ENCODE measurements around the gene SPAG9.
A peak's percentile ranks its signal among the peaks of the same experiment; 100 is the strongest.

SPAG9 gene, protein sequence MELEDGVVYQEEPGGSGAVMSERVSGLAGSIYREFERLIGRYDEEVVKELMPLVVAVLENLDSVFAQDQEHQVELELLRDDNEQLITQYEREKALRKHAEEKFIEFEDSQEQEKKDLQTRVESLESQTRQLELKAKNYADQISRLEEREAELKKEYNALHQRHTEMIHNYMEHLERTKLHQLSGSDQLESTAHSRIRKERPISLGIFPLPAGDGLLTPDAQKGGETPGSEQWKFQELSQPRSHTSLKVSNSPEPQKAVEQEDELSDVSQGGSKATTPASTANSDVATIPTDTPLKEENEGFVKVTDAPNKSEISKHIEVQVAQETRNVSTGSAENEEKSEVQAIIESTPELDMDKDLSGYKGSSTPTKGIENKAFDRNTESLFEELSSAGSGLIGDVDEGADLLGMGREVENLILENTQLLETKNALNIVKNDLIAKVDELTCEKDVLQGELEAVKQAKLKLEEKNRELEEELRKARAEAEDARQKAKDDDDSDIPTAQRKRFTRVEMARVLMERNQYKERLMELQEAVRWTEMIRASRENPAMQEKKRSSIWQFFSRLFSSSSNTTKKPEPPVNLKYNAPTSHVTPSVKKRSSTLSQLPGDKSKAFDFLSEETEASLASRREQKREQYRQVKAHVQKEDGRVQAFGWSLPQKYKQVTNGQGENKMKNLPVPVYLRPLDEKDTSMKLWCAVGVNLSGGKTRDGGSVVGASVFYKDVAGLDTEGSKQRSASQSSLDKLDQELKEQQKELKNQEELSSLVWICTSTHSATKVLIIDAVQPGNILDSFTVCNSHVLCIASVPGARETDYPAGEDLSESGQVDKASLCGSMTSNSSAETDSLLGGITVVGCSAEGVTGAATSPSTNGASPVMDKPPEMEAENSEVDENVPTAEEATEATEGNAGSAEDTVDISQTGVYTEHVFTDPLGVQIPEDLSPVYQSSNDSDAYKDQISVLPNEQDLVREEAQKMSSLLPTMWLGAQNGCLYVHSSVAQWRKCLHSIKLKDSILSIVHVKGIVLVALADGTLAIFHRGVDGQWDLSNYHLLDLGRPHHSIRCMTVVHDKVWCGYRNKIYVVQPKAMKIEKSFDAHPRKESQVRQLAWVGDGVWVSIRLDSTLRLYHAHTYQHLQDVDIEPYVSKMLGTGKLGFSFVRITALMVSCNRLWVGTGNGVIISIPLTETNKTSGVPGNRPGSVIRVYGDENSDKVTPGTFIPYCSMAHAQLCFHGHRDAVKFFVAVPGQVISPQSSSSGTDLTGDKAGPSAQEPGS (N-terminal part only)

GRCh38 chr17:51120739-51121619 lies at the start of gene SPAG9:
Gene SPAG9 (minus strand): TSS chr17:51120868. CDS start chr17:51120656, 212 bp downstream.
- DNase-seq: peak; percentile 89 to 90

DNA sequence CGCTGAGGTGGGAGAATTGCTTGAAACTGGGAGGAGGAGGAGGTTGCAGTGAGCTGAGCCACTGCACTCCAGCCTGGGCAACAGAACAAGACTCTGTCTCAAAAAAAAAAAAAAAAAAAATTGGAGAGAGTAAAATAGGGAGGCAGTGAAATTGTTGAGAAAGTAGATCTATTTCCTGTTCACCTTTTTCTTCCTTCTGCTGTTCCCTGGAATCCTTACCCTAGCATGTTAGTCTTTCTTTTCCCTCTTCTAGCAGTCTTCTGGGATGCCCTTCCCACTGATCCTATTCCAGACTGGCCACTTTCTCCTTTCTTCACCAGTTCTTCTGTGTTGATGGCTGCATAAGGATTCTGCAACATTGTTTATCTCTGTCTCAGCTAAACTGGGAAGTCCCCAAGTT lies 48.7 kb upstream of the SPAG9 start:
- no peak for DNase-seq

GRCh38 chr17:51166987-51167931 lies 46.6 kb upstream of the SPAG9 start:
- DNase-seq: peak; percentile 71 to 75

- DNase-seq: peak; percentile 66 to 69
Observed at GRCh38 chr17:51166198-51166986, 45.7 kb upstream of the SPAG9 start, which contains the start of gene NME2. Gene NME2 (plus strand): TSS chr17:51166411. CDS start chr17:51166831, 420 bp downstream.

DNA sequence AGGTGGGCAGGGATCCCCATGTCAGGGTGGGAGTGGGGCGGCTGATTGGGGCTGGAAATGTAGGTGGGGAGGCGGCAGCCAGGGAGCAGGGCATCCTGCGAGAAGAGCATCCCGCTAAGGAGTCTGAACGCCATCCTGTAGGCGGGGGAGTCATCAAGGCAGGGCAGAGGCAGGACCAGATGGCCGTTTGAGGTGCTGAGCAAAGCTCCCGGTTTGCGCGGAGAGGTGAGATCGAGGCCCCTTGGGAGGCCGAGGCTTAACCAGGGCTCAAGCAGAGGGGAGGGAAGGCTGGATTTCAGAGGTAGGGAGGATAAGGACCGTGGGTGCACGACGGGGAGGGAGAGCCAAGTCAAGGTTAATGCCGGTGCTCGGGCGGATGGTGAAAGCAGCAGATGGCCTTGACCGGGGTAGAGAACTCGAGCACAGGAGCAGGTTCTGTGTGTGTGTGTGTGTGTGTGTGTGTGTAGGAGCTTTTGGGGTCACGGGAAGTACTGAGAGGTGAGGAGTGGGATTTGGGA lies 45.1 kb upstream of the SPAG9 start:
- DNase-seq: no peak

- DNase-seq: no peak
Observed at GRCh38 chr17:51164911-51165679, 44.4 kb upstream of the SPAG9 start.

- DNase-seq: no peak
Observed at GRCh38 chr17:51161541-51161940, 40.9 kb upstream of the SPAG9 start.

- DNase-seq: no peak
Observed at GRCh38 chr17:51159604-51160003, 38.9 kb upstream of the SPAG9 start.

DNA sequence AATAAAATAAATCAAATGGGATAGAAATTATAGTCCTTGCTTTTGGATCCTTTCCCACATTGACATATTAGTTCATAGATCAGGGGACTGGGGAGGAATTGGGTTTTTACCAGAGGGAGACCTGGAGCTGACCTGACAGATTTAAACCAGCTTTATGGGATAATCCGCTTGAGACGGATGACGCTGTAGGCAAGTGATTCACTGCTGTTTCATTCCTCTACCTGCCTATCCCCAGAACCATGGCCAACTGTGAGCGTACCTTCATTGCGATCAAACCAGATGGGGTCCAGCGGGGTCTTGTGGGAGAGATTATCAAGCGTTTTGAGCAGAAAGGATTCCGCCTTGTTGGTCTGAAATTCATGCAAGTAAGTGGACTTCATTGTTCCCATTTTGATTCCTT lies 34.7 kb upstream of the SPAG9 start:
- DNase-seq: no peak

GRCh38 chr17:51154176-51154575 lies 33.5 kb upstream of the SPAG9 start:
- no peak for DNase-seq

- DNase-seq: peak; percentile 99 to 100
Observed at GRCh38 chr17:51153210-51154072, 32.8 kb upstream of the SPAG9 start, which contains the start of gene NME1. Gene NME1 (plus strand): TSS chr17:51153559. CDS start chr17:51155655, 2,096 bp downstream.

DNA sequence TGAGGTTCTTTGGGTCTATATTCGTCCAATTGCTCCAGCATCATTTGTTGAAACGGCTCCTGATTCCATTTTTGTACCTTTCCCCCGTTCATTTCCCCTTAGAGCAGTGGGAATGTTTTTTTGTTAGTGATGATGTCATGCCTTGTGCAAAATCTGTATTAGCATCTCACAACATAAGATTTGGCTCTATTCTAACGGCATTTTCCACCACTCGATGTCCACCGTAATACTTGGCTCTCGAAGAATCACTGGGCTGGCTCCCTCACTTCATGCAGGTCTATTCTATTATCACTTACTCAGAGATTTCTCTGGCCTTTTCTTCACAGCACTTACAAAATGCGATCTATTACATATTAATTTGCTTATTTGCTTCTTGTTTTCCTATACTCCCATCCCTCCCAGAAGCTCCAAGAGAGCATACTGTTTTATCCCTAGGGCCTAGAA lies 32.1 kb upstream of the SPAG9 start:
- DNase-seq: no peak

GRCh38 chr17:51150932-51151331 lies 30.3 kb upstream of the SPAG9 start:
- no peak for DNase-seq

DNA sequence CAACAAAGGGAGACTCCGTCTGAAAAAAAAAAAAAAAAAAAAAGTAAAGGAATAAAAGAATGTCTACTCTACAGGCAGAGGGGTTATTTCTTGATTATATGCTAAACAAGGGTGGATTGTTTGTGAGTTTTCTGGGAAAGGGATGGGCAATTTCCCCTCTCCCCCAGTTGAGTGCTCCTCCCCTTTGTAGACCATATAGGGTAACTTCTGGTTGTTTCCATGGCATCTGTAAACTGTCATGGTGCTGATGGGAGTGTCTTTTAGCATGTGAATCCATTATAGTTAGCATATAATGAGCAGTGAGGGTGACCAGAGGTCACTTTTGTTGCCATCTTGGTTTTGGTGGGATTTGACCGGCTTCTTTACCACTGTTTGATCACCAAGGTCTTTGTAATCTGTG lies 28.5 kb upstream of the SPAG9 start:
- no peak for DNase-seq

DNA sequence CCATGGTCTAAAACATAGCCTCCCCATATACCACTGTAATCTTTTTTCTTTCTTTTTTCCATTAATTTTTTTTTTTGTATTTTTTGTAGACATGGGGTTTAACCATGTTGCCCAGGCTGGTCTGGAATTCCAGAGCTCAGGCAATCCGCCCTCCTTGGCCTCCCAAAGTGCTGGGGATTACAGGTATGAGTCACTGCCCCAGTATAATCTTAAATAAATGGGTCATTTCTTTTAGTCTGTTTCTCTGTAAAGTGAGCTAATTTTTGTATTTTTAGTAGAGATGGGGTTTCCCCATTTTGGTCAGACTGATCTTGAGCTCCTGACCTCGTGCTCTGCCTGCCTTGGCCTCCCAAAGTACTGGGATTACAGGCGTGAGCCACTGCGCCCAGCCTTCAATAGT lies 27.0 kb upstream of the SPAG9 start:
- DNase-seq: no peak

DNA sequence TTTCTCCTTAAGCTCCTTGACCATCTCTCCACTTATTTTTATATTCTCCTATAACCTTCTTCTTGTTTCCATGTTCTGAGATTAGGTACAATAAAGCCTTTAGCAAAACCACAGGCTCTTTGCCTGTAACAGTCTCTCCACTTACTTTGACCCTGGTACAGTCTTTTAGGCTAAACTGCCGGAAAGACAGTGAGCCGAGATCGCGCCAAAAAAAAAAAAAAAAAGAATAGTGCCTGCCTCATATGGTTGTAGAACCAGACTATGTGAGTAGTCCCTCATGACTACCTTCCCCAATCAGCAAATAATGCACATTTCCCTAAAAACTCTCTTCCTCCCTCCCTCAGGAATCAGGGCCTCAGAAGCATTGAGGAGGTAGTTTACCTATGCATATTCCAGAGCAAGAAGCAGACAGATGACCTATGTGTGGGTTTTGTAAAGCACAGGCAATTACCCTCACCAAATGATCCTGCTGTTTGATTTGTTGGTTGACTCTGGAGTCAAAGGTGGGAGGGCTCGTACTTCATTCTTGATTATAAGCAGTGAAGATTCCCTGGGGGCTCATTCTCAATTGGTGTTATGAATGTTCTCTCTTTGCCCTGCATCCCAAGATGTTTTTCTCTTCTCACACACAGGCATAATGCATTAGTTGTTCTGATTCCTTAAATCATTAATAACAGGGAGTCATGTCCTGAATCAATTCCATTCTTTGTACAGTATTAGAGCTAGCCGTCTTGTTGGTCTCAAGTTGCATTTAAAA lies 23.8 kb upstream of the SPAG9 start:
- DNase-seq: no peak

GRCh38 chr17:51142597-51142996 lies 21.9 kb upstream of the SPAG9 start:
- no peak for DNase-seq
